Endothelial cell of hepatic sinusoid (primary cell): Measurements from ENCODE around the gene DHX9.

Experiments used
- in situ Hi-C: cut with HindIII; loops from 2 replicates; pipeline ENCODE4 v1.10.0; 2017; ENCODE audit warnings: low sequenced_read_pairs

Gene DHX9

DNA sequence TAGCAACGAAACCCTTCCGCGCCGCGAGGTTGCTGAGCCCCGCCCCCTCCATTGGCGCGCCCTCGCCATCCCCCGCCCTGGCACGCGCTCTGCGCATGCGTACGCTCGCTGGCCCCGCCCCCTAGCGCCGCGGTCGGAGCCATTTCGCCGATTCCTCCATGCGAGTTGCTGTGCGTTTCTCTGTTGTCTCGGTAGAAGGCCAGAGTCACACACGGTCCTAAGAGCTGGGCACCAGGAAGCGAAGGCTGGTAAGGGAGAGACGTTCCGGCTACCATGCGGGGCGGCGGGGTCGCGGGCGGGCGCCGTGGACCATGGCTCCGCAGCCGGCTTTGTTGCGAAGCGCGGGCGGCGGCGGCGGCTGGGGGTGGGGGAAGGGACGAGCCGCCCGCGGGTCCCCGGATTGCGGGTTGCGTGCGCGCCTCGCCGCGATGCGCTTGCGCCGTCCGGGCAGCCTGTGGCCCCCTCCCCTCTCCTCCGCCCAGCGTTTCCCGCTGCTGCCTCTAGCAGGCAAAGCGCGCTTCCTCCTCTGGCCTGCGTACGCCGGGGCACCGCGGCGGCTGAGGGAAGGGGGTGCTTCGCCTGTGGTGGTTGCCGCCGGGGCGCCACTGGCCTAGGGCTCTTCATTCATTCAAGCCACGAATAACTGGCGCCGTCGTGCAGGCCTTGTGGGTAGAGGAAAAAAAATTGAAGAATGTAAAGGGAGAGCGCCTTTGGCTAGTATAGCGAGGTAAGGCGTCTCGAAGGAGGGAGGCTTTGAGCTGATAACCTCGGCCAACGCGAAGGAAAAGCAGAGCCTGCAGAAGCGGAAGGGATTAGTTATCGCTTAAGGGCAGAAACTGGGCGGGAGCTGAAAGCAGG lies at the start of gene DHX9:
DHX9 (plus strand) TSS at position 139 of the 858 bp plus-strand sequence. CDS start 3,220 bp downstream, outside the sequence.
- in situ Hi-C loops, result no loop called here

- in situ Hi-C loops, result no loop called here
These were observed 47.6 kb upstream of the DHX9 start for GRCh38 chr1:182791281-182792179.

GRCh38 chr1:182794091-182794490 lies 45.1 kb upstream of the DHX9 start:
- in situ Hi-C loops, result no loop called here

DNA sequence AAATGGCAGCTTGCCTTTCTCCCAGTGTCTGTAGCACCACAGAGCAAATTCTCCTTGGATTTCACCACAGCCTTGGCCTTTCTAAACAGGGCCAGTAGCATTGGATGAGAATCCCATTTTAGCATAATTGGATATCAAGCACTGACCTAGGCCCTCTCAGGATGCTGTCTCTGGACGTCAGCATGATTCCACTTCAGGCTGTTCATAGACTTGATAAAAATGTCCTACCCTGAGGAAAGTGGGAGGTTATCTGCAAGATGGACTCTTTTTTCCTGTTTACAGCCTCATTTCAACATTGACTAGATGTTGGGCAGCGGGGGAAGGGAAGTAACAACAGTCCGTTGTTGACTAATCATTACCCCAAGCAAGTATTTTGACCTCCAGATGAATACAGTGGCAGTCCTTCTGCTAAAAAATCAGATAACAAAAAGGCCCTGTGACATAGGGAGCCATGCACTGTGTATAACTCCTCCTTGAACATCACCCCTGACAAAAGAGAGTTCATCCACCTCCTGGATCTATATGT lies 44.4 kb upstream of the DHX9 start:
- in situ Hi-C loops, result no loop called here

GRCh38 chr1:182795563-182796228 lies 43.5 kb upstream of the DHX9 start:
- in situ Hi-C loops, result no loop called here

- in situ Hi-C loops, result no loop called here
These were observed 36.9 kb upstream of the DHX9 start for GRCh38 chr1:182802006-182802803.

GRCh38 chr1:182803846-182804245 lies 35.3 kb upstream of the DHX9 start:
- in situ Hi-C loops, result no loop called here

DNA sequence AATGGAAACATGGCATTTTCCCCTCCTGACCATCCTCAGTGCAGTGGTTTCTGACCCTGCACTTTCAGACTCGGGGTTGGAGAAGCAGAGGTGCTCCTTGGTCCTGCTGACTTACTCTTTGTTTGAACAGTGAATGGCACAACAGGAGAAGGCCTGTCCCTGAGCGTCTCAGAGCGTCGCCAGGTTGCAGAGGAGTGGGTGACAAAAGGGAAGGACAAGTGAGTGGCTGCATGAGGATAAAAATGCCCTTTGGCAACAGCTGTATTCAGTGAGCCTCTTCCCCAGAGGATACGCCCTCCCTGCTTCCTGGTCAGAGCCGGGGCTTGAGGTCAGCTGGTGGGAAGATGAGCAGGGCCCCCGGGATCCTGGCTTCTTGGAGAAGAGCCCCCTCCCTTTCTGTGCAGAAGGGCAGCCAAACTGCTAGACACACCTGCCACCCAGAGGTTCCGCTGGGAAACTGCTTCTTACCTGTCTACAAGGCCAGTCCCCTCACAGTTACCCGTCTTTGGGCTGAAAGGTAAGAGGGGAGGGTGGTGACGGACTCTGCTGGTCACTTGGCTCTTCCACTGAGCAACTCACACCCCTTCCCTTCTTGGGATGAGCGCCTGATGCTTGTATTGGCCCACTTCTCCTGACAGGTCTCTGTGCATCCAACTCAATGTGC lies 33.0 kb upstream of the DHX9 start:
- in situ Hi-C loops, result no loop called here

- in situ Hi-C loops, result no loop called here
These were observed 31.2 kb upstream of the DHX9 start for GRCh38 chr1:182807907-182808306.

- in situ Hi-C loops, result no loop called here
These were observed 29.7 kb upstream of the DHX9 start for GRCh38 chr1:182809414-182809957.

DNA sequence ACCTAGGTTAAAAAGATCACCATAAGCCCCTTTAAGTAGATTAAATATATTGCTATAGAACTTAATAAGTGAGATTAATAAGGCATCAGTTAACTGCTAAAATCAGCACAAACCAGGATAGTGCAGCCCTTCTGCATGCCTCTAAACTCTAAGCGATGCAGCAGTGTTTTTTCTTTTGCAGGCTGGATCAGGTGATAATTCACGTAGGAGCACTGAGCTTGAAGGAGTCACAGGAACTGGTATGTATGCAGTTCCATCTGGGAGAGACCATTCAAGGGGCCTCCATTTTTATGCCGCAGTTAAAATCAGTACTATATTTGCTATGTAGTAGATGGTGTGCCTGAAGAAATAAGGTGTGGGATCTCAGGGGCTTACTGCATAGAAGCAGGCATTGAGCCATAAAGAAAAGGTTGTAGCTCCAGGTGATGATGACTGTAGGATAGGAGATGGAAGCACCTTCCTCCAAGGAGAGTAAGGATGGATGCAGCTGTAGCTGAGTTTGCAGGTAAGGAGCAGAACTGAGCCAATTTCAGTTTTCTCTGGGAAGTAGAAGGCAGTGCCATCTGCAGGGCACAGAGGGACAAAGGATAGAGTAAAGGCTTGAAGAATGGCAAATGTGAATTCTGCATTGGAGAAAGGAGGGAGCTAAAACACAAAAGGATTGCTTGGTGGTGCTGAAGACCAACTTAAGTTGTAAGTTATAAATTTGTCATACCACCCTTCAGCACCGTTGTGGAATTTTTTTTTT lies 27.0 kb upstream of the DHX9 start:
- in situ Hi-C loops, result no loop called here

- in situ Hi-C loops, result no loop called here
These were observed 22.3 kb upstream of the DHX9 start for GRCh38 chr1:182816863-182817262.

- in situ Hi-C loops, result no loop called here
These were observed 21.3 kb upstream of the DHX9 start for GRCh38 chr1:182817802-182818201.

DNA sequence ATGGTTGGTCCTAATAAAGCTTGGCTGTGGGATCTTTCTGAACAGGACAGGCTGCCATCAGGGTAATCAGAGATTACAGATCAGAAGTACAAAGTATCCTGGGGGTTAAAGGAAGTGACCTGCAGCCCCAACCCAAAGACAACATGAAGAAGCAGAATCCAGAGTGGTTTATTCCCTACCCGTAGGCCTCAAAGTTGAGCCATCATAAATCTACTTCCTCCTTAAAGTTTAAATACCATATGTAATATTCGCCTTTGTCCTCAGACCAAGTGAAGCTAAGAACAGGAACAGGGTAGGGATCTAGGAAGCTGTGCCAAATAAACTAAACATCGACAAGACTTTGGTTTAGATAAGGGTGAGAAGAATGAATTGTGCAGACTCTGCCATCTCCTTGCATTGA lies 15.9 kb upstream of the DHX9 start:
- in situ Hi-C loops, result no loop called here

GRCh38 chr1:182826892-182827291 lies 12.3 kb upstream of the DHX9 start:
- in situ Hi-C loops, result loop anchor here (5.0 kb wide), 1 partner anchor 65 kb away; no protein-coding TSS in a partner anchor

GRCh38 chr1:182829285-182829932 lies 9.7 kb upstream of the DHX9 start:
- in situ Hi-C loops, result loop anchor here (5.0 kb wide), 1 partner anchor 67 kb away; no protein-coding TSS in a partner anchor

- in situ Hi-C loops, result no loop called here
These were observed 5.9 kb upstream of the DHX9 start for GRCh38 chr1:182833271-182833670.

DNA sequence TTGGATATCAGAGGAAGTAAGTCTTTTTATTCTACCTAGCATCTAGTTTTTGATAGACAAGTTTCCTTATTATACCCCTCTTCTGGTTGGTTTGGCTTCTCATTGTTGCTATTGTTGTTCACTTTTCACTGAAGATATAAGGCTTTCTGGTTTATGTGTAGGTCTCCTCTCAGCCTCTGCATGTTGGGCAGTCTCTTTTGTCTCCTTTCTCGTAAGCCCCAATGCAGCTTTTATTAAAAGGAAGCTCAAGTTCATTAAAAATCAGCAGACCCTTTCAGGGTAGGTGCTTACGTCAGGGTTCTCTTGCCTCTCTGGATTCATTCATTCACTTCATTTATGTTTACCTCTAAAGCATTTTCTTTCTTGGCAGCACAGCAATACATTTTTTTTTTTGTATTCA lies 4.8 kb upstream of the DHX9 start:
- in situ Hi-C loops, result no loop called here
